Trophoblast cell (in vitro differentiated cells and primary cell): ENCODE data around the gene FAM120B.
A peak's percentile ranks its signal among the peaks of the same experiment; 100 is the strongest.

Source experiments
- DNase-seq, 2 donors: peaks; one replicate each; pipeline ENCODE4 v3.0.0-alpha.2; 2016
- H2AFZ ChIP-seq: 2 replicates; pipeline ENCODE4 v1.6.1; 2013; ENCODE audit warnings: low read length, moderate library complexity, mild to moderate bottlenecking; ENCODE audit not compliant: insufficient read depth, poor library complexity
- H2AK5ac ChIP-seq: 2 replicates; pipeline ENCODE4 v1.6.1; 2013; ENCODE audit warnings: mild to moderate bottlenecking, low read length
- H2BK120ac ChIP-seq: 2 replicates; pipeline ENCODE4 v1.6.1; 2013; ENCODE audit warnings: low read length, mild to moderate bottlenecking, moderate library complexity; ENCODE audit not compliant: insufficient read depth, poor library complexity
- H2BK12ac ChIP-seq: 2 replicates; pipeline ENCODE4 v1.6.1; 2013; ENCODE audit warnings: mild to moderate bottlenecking, low read length, moderate library complexity
- H2BK5ac ChIP-seq: 2 replicates; pipeline ENCODE4 v1.6.1; 2013; ENCODE audit warnings: low read length, low read depth, moderate library complexity, mild to moderate bottlenecking; ENCODE audit not compliant: poor library complexity
- H3K14ac ChIP-seq: 2 replicates; pipeline ENCODE4 v1.6.1; 2013; ENCODE audit warnings: mild to moderate bottlenecking, low read length
- H3K18ac ChIP-seq: 2 replicates; pipeline ENCODE4 v1.6.1; 2013; ENCODE audit warnings: mild to moderate bottlenecking, low read length
- H3K23ac ChIP-seq: 2 replicates; pipeline ENCODE4 v1.6.1; 2013; ENCODE audit warnings: low read length
- H3K27ac ChIP-seq: 2 replicates; pipeline ENCODE4 v1.5.1; 2013; ENCODE audit warnings: low read depth, mild to moderate bottlenecking, inconsistent platforms, low read length, moderate library complexity
- H3K27me3 ChIP-seq: 2 replicates; pipeline ENCODE4 v1.6.1; 2013; ENCODE audit warnings: inconsistent platforms, mild to moderate bottlenecking, low read length, moderate library complexity; ENCODE audit not compliant: insufficient read depth
- H3K36me3 ChIP-seq, 2 experiments: 1 replicate in 1 of 2; 2 replicates in 1 of 2; pipeline ENCODE4 v1.6.1; 2013; ENCODE audit warnings: low read length in 2 of 2, mild to moderate bottlenecking in 2 of 2, moderate library complexity in 1 of 2; ENCODE audit not compliant: insufficient read depth in 2 of 2, control insufficient read depth in 1 of 2
- H3K4ac ChIP-seq: 2 replicates; pipeline ENCODE4 v1.6.1; 2013; ENCODE audit warnings: low read depth, mild to moderate bottlenecking, low read length, moderate library complexity
- H3K4me1 ChIP-seq, 2 experiments: 1 replicate in 1 of 2; 2 replicates in 1 of 2; pipeline ENCODE4 v1.6.1; 2013; ENCODE audit warnings: low read length in 2 of 2, mild to moderate bottlenecking in 2 of 2, moderate library complexity in 1 of 2; ENCODE audit not compliant: insufficient read depth in 2 of 2, control insufficient read depth in 1 of 2
- H3K4me2 ChIP-seq: 2 replicates; pipeline ENCODE4 v1.6.1; 2013; ENCODE audit warnings: inconsistent platforms, mild to moderate bottlenecking, low read length, moderate library complexity
- H3K4me3 ChIP-seq: 2 replicates; pipeline ENCODE4 v1.5.1; 2013; ENCODE audit warnings: mild to moderate bottlenecking, low read depth, low read length, inconsistent platforms
- H3K79me1 ChIP-seq: one replicate; pipeline ENCODE4 v1.6.1; 2013; ENCODE audit warnings: low read length
- H3K79me2 ChIP-seq: 2 replicates; pipeline ENCODE4 v1.6.1; 2013; ENCODE audit warnings: low read length, mild to moderate bottlenecking; ENCODE audit not compliant: control insufficient read depth, insufficient read depth, poor library complexity
- H3K9ac ChIP-seq: 2 replicates; pipeline ENCODE4 v1.6.1; 2013; ENCODE audit warnings: mild to moderate bottlenecking, low read length
- H3K9me3 ChIP-seq: 2 replicates; pipeline ENCODE4 v1.6.1; 2013; ENCODE audit warnings: low read depth, mild to moderate bottlenecking, control low read depth, inconsistent platforms, low read length; ENCODE audit not compliant: insufficient read depth
- H4K12ac ChIP-seq: 2 replicates; pipeline ENCODE4 v1.6.1; 2013; ENCODE audit warnings: low read depth, mild to moderate bottlenecking, low read length, moderate library complexity
- H4K8ac ChIP-seq: 2 replicates; pipeline ENCODE4 v1.6.1; 2013; ENCODE audit warnings: low read depth, mild to moderate bottlenecking, low read length, moderate library complexity
- H4K91ac ChIP-seq: one replicate; pipeline ENCODE4 v1.6.1; 2013; ENCODE audit warnings: low read depth, mild to moderate bottlenecking, low read length, moderate library complexity
- WGBS: extraction: QIAGEN DNeasy Blood & Tissue Kit; methylation state at CpG from one replicate; pipeline ENCODE4 v1.1.7; 2013; ENCODE audit warnings: missing lambda C conversion rate; ENCODE audit not compliant: insufficient read length, insufficient coverage; ENCODE audit errors: extremely low coverage; 5-methylcytosine and 5-hydroxymethylcytosine counted together

The FAM120B gene

DNA sequence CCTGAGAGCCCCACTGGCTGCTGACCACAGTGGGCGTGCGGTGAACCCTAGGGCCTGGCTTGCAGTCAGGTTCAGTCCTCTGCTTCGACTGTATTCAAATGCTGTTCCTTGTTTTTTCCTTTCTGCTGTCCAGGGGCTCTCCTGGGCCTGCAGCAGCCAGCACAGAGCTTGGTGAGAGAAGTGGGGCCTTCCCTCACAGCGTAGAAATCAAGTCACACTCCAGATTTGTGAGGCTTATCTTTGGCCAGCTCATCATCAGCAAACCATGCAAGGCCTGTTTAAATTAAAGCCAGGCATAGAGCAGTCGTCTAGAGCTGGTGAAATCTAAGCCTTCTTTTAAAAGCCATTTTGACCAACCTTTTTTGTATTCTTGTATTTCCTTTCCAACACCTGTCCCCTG lies 8.4 kb downstream of the FAM120B start:
- no peaks in the 10 kb centered on the region for H3K9me3 ChIP-seq
- no peak overlapping the region for H3K14ac ChIP-seq
- peaks cover 2 to 15% of the 10 kb centered on the region in 2 experiments for H3K36me3 ChIP-seq
- H4K8ac ChIP-seq, result no peak overlapping the region
- no peak overlapping the region for H3K9ac ChIP-seq
- H4K91ac ChIP-seq, result no peak overlapping the region
- no peak overlapping the region for H2BK120ac ChIP-seq
- H3K4me2 ChIP-seq, result no peak overlapping the region
- H3K79me1 ChIP-seq, result no peaks in the 10 kb centered on the region
- H2BK12ac ChIP-seq, result no peak overlapping the region
- H3K27ac ChIP-seq, result no peak overlapping the region
- H3K79me2 ChIP-seq, result peaks cover 3% of the 10 kb centered on the region
- H3K27me3 ChIP-seq, result no peaks in the 10 kb centered on the region
- no peak overlapping the region for H2AK5ac ChIP-seq
- no peak overlapping the region for H2BK5ac ChIP-seq
- DNase-seq, result no peak
- peak overlapping the region; percentile 37 for H3K4ac ChIP-seq
- no peak overlapping the region for H2AFZ ChIP-seq
- H4K12ac ChIP-seq, result no peak overlapping the region
- no peak overlapping the region for H3K23ac ChIP-seq
- no peak overlapping the region for H3K4me3 ChIP-seq
- H3K4me1 ChIP-seq, result peaks cover 2 to 5% of the 10 kb centered on the region in 2 experiments
- no CpG with 5 or more reads among the region's 5 CpGs for WGBS
- H3K18ac ChIP-seq, result peak overlapping the region; percentile 61

DNA sequence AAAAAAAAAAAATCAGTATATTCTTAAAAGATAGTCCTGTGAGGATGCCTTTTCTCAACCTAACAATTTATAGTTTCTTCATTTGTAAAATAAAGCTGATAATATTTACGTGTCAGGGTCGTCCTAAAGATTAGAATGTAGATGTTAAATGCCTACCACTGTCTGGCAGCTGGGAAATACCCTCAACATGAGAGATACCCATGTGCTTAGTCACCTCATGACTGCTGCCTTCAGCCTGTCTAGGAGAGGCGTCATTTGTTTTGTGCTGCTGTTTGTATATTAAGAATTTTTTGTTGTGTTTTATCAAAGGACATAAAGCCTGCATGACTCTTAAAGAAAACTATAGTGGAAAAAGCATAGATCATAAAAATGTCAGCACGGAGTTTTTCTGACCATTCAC lies 9.5 kb downstream of the FAM120B start:
- H4K12ac ChIP-seq, result no peak overlapping the region
- H3K18ac ChIP-seq, result no peak overlapping the region
- peaks cover 3% of the 10 kb centered on the region for H3K79me2 ChIP-seq
- H2BK12ac ChIP-seq, result no peak overlapping the region
- H3K9ac ChIP-seq, result no peak overlapping the region
- H3K27me3 ChIP-seq, result no peaks in the 10 kb centered on the region
- H2BK5ac ChIP-seq, result no peak overlapping the region
- H3K23ac ChIP-seq, result no peak overlapping the region
- peaks cover 6 to 17% of the 10 kb centered on the region in 2 experiments for H3K36me3 ChIP-seq
- WGBS, result no CpG with 5 or more reads among the region's 4 CpGs
- H4K91ac ChIP-seq, result no peak overlapping the region
- H3K14ac ChIP-seq, result no peak overlapping the region
- no peak overlapping the region for H3K4me3 ChIP-seq
- H2AFZ ChIP-seq, result no peak overlapping the region
- peak; percentile 72 to 84 for DNase-seq
- no peaks in the 10 kb centered on the region for H3K79me1 ChIP-seq
- no peaks in the 10 kb centered on the region for H3K9me3 ChIP-seq
- H3K27ac ChIP-seq, result no peak overlapping the region
- peaks cover 2 to 5% of the 10 kb centered on the region in 2 experiments for H3K4me1 ChIP-seq
- H2AK5ac ChIP-seq, result no peak overlapping the region
- no peak overlapping the region for H2BK120ac ChIP-seq
- H3K4me2 ChIP-seq, result no peak overlapping the region
- H4K8ac ChIP-seq, result no peak overlapping the region
- H3K4ac ChIP-seq, result no peak overlapping the region

DNA sequence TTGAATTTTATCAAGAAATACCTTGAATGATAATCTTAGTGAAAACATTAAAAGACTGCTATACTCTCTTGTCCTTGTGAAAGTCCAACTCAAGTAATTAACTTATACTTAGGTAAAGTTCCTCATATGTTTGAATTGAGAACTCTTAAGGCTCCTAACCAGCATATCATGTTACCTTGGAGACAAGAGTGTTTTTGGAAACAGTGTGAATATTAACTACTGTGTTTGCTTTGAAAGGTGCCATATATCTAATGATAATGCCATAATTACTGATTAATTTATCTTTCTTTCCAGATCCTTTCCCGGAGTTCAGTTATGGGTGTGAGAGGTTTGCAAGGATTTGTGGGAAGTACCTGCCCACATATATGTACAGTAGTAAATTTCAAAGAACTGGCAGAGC lies 10.5 kb downstream of the FAM120B start:
- H3K4me3 ChIP-seq, result no peak overlapping the region
- H3K9ac ChIP-seq, result no peak overlapping the region
- H2BK12ac ChIP-seq, result no peak overlapping the region
- no peak overlapping the region for H4K8ac ChIP-seq
- H2AFZ ChIP-seq, result no peak overlapping the region
- H3K23ac ChIP-seq, result no peak overlapping the region
- no peak overlapping the region for H2BK5ac ChIP-seq
- H3K14ac ChIP-seq, result no peak overlapping the region
- no peak overlapping the region for H3K4me2 ChIP-seq
- no peaks in the 10 kb centered on the region for H3K79me1 ChIP-seq
- H3K9me3 ChIP-seq, result no peaks in the 10 kb centered on the region
- WGBS, result no CpG with 5 or more reads among the region's 1 CpG
- no peak overlapping the region for H2BK120ac ChIP-seq
- peaks cover 2 to 5% of the 10 kb centered on the region in 2 experiments for H3K4me1 ChIP-seq
- no peak overlapping the region for H4K91ac ChIP-seq
- DNase-seq, result peak in 1 of 2 donors; percentile 31
- H3K27me3 ChIP-seq, result no peaks in the 10 kb centered on the region
- peaks cover 3% of the 10 kb centered on the region for H3K79me2 ChIP-seq
- H4K12ac ChIP-seq, result no peak overlapping the region
- peaks cover 6 to 16% of the 10 kb centered on the region in 2 experiments for H3K36me3 ChIP-seq
- H3K18ac ChIP-seq, result no peak overlapping the region
- no peak overlapping the region for H3K4ac ChIP-seq
- H2AK5ac ChIP-seq, result no peak overlapping the region
- H3K27ac ChIP-seq, result no peak overlapping the region

DNA sequence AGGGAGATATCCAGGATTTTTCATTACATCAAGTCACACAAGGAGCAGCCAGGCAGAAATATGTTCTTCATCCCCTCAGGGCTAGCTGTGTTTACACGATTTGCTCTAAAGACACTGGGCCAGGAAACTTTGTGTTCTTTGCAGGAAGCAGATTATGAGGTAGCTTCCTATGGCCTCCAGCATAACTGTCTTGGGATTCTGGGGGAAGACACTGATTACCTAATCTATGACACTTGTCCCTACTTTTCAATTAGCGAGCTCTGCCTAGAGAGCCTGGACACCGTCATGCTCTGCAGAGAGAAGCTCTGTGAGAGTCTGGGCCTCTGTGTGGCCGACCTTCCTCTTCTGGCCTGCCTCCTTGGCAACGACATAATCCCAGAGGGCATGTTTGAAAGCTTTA lies 11.2 kb downstream of the FAM120B start:
- no CpG with 5 or more reads among the region's 5 CpGs for WGBS
- Histone ChIP-seq H4K12ac (no peak overlapping the region), H2BK12ac (no peak overlapping the region), H4K91ac (no peak overlapping the region), H3K4me1 (peaks cover 2 to 5% of the 10 kb centered on the region in 2 experiments), H3K23ac (no peak overlapping the region), H4K8ac (no peak overlapping the region), H3K27me3 (no peaks in the 10 kb centered on the region), H3K9ac (no peak overlapping the region), H3K4ac (no peak overlapping the region), H3K14ac (no peak overlapping the region), H2BK120ac (no peak overlapping the region), H2AFZ (no peak overlapping the region), H3K9me3 (no peaks in the 10 kb centered on the region), H3K27ac (no peak overlapping the region), H2AK5ac (no peak overlapping the region), H3K36me3 (peaks cover 6 to 16% of the 10 kb centered on the region in 2 experiments), H3K18ac (peak overlapping the region; percentile 8), H3K79me2 (peaks cover 3% of the 10 kb centered on the region), H3K4me3 (no peak overlapping the region), H3K4me2 (no peak overlapping the region), H3K79me1 (no peaks in the 10 kb centered on the region), H2BK5ac (no peak overlapping the region)
- peak; percentile 10 to 42 for DNase-seq
